Activated CD4-positive, alpha-beta T cell treated with anti-CD3 and anti-CD28 coated beads, Interleukin-2, amount 50 U/mL, for 16 hours (primary cell): Measurements from ENCODE around the gene C3orf85.

ENCODE experiments used
- DNase-seq: peaks from one replicate; pipeline ENCODE4 v3.0.0-alpha.2; 2020

The C3orf85 gene

DNA sequence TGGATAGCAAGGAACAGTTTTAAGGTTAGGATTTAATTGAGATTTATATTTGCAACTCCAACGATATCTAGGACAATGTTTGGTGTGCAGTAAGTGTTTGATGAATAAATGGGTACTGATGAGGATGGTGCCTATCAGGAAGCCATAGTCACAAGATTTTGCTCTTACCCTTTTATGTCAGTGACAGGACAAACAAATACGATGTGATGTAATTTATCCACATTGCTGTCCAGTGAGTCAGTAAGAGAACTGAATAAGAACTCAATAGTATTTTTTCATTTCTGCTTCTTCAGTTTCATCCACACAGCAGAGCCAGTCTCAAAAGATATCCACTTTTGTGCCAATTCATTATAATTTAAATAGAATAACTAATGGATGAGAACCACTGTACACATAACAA is 18.5 kb downstream of the C3orf85 start:
- DNase-seq = no peak

DNA sequence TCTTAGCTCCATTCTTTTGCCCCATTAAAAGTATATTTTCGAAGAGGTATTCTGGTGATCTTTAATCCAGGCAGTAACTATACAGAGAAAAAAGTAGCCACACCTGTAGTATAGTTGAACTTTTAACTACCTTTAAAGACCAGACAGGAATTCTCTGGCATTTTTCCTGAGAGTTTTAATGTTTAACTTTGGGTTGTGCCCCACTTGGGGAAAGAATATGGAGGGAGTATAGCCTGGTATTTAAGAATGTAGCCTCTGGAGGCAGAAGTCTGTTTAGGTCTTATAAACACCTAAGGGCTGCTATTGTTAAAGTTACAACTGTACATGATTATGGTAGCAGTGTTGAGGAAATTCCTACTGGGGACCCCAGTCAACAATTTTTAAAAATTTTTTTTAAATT is 19.3 kb downstream of the C3orf85 start:
- DNase-seq = no peak

DNA sequence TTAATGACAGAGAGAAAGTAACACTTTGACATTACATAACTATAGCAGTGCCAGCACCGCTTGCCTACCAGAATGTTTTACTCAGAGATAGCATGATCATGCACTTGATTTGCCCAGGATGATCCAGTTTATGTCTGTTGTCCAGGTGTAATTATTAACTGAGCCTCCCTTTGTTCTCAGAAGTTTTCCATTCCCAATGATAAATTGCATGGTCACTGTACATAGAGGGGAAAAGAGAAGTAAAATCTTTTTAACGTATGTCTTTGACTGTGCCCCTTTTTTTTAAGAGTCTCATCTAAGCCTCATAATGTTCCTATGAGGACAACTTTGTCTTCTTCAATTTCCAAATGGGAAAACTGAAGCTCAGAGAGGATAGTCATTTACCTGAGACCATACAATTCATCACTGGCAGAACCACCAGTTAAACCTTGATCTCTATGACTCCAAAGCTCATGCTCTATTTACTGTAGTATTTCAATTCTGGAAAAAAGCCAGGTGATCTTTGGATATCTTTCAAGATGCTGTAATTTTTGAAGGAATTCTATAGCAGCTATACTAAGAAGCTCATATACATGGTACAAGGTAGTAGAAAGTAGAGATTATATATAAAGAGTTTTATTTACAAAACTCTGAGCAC is 25.1 kb downstream of the C3orf85 start:
- DNase-seq = no peak

DNA sequence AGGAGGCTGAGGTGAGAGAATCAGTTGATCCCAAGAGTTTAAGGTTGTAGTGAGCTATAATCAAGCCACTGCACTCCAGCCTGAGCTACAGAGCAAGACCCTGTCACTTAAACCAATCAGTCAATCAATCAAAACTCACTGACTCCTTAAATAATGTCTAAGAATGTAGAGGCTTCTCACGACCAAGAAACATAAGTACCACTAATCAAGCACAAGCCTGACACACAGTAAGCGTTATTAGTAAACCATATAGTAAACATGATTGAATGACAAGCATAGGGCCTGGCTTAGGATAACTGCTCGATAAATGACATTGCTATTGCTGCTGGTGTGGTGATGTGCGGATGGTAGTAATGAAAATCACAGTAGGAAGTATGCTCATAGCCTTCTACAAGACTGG is 29.4 kb downstream of the C3orf85 start:
- no peak for DNase-seq

GRCh38 chr3:109171479-109171878 is 35.0 kb downstream of the C3orf85 start:
- no peak for DNase-seq

GRCh38 chr3:109175411-109175810 is 38.9 kb downstream of the C3orf85 start:
- DNase-seq = no peak

- DNase-seq = no peak
These were observed 40.2 kb downstream of the C3orf85 start for GRCh38 chr3:109176726-109177125.

DNA sequence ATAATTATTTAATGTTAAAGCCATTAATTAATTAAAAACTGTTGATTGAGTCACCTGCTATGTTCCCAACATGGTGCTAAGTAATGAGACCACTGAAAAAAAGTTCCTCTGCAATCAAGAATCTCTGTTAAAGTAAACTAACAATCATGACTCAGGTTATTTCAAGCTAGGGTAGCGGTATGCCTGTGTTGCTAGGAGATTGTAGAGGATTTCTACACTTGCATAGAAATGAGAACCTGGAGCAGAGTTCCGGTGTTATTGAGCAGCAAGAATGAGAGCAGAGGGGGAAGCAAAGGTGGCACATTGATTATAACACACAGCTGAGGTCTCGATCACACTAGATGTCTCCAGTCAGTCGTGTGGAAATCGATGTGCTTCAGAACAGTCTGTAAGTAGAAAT is 41.4 kb downstream of the C3orf85 start:
- no peak for DNase-seq

- no peak for DNase-seq
These were observed 42.2 kb downstream of the C3orf85 start for GRCh38 chr3:109178708-109179107.

- no peak for DNase-seq
These were observed 48.2 kb downstream of the C3orf85 start for GRCh38 chr3:109184726-109185125.

- DNase-seq = no peak
These were observed 50.9 kb downstream of the C3orf85 start for GRCh38 chr3:109187390-109187789.

DNA sequence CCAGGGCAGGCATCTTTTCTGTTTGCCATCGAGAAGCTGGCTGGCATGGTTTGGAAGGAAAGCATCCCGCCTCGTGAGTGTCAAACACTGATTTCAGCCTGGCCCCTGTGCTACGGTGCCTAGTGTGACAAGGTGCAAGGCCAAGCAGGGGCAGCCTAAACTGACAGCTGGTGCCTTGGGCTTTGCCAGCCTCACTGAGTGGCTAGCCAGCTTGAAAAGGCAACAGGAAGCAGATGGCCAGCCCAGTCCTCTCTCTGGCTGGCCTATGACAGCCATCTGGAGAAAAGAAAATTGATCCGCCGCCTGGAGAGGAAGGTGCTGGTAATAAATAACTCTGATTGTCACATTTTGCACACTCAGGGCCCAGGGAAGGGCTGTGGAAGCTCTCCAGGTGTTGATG is 52.2 kb downstream of the C3orf85 start:
- DNase-seq = no peak

DNA sequence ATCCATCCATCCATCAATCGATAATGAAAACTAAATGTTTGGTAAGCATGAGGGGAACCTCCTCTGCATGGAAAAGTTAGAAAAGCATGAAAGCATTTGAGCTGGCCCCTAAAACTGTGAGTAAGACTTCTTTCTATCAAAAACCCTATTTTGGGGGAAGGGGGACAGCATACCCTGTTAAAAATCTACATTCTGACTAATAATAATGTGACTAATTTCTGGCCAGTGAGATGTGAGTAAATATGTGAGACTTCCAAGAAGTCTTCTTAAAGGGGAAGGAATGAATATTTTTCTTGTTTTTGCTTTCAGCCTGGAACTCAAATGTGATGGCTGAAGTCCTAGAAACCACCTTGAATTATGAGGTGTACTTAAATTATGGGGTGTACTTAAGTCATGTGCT is 54.9 kb downstream of the C3orf85 start:
- no peak for DNase-seq

DNA sequence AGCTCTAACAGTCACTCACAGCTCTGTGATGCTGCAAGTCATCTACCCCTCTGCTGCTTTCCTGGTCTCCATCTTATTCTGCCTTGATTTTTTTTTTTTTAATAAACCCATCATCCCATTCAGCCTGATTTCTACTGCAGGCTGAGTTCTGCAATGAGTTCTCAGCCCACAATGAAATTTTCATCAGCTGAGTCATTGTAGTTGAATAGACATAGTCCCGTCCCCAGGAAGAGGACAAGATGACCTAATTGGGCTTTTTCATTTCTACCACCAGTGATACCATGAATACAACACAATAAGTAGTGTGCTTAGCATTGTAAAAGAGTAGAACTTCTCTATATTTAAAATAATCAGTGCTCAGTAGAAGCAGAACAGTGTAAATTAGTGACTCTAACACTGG is 59.3 kb downstream of the C3orf85 start:
- no peak for DNase-seq
